ENCODE data around the gene SCN11A. TPM values are rescaled to one million over a fixed set of nuclear protein-coding genes. Genes with fewer than 3 reads are reported as not detected.
"Not testable (repeated sequence)": the region's sequence is repeated elsewhere in the genome, so short reads cannot be mapped to it uniquely, and the experiment has no call there.

SCN11A gene
- total RNA-seq, 1 experiment from 2014 or later, result not detected

DNA sequence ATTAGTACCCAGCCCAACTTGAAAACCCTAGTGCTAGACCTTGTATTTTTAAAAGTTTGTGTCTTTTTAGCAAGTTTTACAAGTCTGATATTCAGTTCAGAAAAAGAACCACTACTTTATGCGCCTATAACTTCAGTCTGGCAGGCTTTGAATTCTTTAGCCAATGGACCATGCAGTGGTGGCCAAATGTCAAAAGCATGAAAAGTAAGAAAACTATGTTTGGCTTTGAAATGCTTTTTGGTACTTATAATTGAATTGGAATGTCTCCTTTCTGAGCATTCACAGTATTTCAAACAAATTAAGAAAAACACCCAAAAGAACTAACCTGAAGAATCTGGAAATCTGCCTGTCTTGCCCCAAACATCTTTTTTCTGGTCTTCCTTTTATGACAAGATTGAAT lies 12.9 kb upstream of the SCN11A start:
- no peak overlapping the region for H3K4me3 ChIP-seq (ENCODE audit: low read depth, low read length, poor library complexity, severe bottlenecking)
- BruUV-seq (replicated peaks), result no TSS peak
- no peaks in the 10 kb centered on the region for H3K27me3 ChIP-seq (replicated peaks; ENCODE audit: insufficient read depth, low read depth, low read length, poor library complexity)
- H3K4me1 ChIP-seq (ENCODE audit: insufficient read depth, low read length, poor library complexity, severe bottlenecking), result no peaks in the 10 kb centered on the region
- ChIA-PET POLR2A (ENCODE audit: low non-redundant PET) (no interaction called here), CTCF (no interaction called here)
- H3K27ac ChIP-seq (ENCODE audit: low read depth, low read length, poor library complexity, severe bottlenecking), result no peak overlapping the region
- H3K36me3 ChIP-seq (ENCODE audit: insufficient read depth, low read length, poor library complexity, severe bottlenecking), result no peaks in the 10 kb centered on the region
- no peak for DNase-seq (ENCODE audit: low spot score)
- TF ChIP-seq EZH2 (IDR thresholded peaks at IDR 0.05; ENCODE audit: borderline replicate concordance, low read depth, low read length, poor library complexity, severe bottlenecking), result no peak
- H3K9me3 ChIP-seq (ENCODE audit: low read depth, low read length, poor library complexity, severe bottlenecking), result no peaks in the 10 kb centered on the region
- intact Hi-C loops (cut with micrococcal nuclease; ENCODE audit: unreplicated experiment), result no loop called here

- no peak for DNase-seq (ENCODE audit: low spot score)
- POLR2A ChIA-PET (ENCODE audit: low non-redundant PET), result no interaction called here
- intact Hi-C loops (cut with micrococcal nuclease; ENCODE audit: unreplicated experiment), result no loop called here
- BruUV-seq (replicated peaks), result no TSS peak
- TF ChIP-seq CTCF (conservative IDR thresholded peaks at IDR 0.05; ENCODE audit: low read depth, low read length) (no peak), EZH2 (IDR thresholded peaks at IDR 0.05; ENCODE audit: borderline replicate concordance, low read depth, low read length, poor library complexity, severe bottlenecking) (no peak)
- Histone ChIP-seq H3K4me1 (ENCODE audit: insufficient read depth, low read length, poor library complexity, severe bottlenecking) (no peaks in the 10 kb centered on the region), H3K27ac (ENCODE audit: low read depth, low read length, poor library complexity, severe bottlenecking) (no peak overlapping the region), H3K36me3 (ENCODE audit: insufficient read depth, low read length, poor library complexity, severe bottlenecking) (no peaks in the 10 kb centered on the region), H3K9me3 (ENCODE audit: low read depth, low read length, poor library complexity, severe bottlenecking) (no peaks in the 10 kb centered on the region), H3K4me3 (ENCODE audit: low read depth, low read length, poor library complexity, severe bottlenecking) (no peak overlapping the region), H3K27me3 (replicated peaks; ENCODE audit: insufficient read depth, low read depth, low read length, poor library complexity) (no peaks in the 10 kb centered on the region)
- CTCF ChIA-PET, result no interaction called here
Observed at GRCh38 chr3:39063143-39063542, 11.4 kb upstream of the SCN11A start.

GRCh38 chr3:39062180-39062579 lies 10.4 kb upstream of the SCN11A start:
- no TSS peak for BruUV-seq (replicated peaks)

DNA sequence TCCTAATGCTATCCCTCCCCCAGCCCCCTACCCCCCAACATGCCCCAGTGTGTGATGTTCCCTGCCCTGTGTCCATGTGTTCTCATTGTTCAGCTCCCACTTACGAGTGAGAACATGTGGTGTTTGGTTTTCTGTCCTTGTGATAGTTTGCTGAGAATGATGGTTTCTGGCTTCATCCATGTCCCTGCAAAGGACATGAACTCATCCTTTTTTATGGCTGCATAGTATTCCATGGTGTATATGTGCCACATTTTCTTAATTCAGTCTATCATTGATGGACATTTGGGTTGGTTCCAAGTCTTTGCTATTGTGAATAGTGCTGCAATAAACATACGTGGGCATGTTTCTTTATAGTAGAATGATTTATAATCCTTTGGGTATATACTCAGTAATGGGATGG lies 9.5 kb upstream of the SCN11A start:
- POLR2A ChIA-PET (ENCODE audit: low non-redundant PET); H3K36me3 ChIP-seq (ENCODE audit: insufficient read depth, low read length, poor library complexity, severe bottlenecking); intact Hi-C loops (cut with micrococcal nuclease; ENCODE audit: unreplicated experiment); DNase-seq (ENCODE audit: low spot score); H3K4me1 ChIP-seq (ENCODE audit: insufficient read depth, low read length, poor library complexity, severe bottlenecking); H3K4me3 ChIP-seq (ENCODE audit: low read depth, low read length, poor library complexity, severe bottlenecking); BruUV-seq (replicated peaks); CTCF ChIA-PET; H3K27ac ChIP-seq (ENCODE audit: low read depth, low read length, poor library complexity, severe bottlenecking); H3K9me3 ChIP-seq (ENCODE audit: low read depth, low read length, poor library complexity, severe bottlenecking); H3K27me3 ChIP-seq (replicated peaks; ENCODE audit: insufficient read depth, low read depth, low read length, poor library complexity): not testable (repeated sequence)

More at GRCh38 chr3:39062180-39062579, 10.4 kb upstream of the SCN11A start:
- Histone ChIP-seq H3K4me3 (ENCODE audit: low read depth, low read length, poor library complexity, severe bottlenecking) (no peak overlapping the region), H3K9me3 (ENCODE audit: low read depth, low read length, poor library complexity, severe bottlenecking) (no peaks in the 10 kb centered on the region), H3K27ac (ENCODE audit: low read depth, low read length, poor library complexity, severe bottlenecking) (no peak overlapping the region), H3K4me1 (ENCODE audit: insufficient read depth, low read length, poor library complexity, severe bottlenecking) (no peaks in the 10 kb centered on the region), H3K27me3 (replicated peaks; ENCODE audit: insufficient read depth, low read depth, low read length, poor library complexity) (no peaks in the 10 kb centered on the region), H3K36me3 (ENCODE audit: insufficient read depth, low read length, poor library complexity, severe bottlenecking) (no peaks in the 10 kb centered on the region)
- no peak for DNase-seq (ENCODE audit: low spot score)
- TF ChIP-seq CTCF (conservative IDR thresholded peaks at IDR 0.05; ENCODE audit: low read depth, low read length) (no peak), EZH2 (IDR thresholded peaks at IDR 0.05; ENCODE audit: borderline replicate concordance, low read depth, low read length, poor library complexity, severe bottlenecking) (no peak)
- intact Hi-C loops (cut with micrococcal nuclease; ENCODE audit: unreplicated experiment), result no loop called here
- CTCF ChIA-PET, result no interaction called here
- POLR2A ChIA-PET (ENCODE audit: low non-redundant PET), result interaction anchor here (0.5 kb wide), 1 partner anchor 26 kb away, joined by 15 read pairs; no protein-coding TSS in a partner anchor

All from A673 (cell line).